ENCODE results near the gene SLC19A2. TPM values are rescaled to one million over a fixed set of nuclear protein-coding genes. Genes with fewer than 3 reads are reported as not detected.

The SLC19A2 gene
- polyA plus RNA-seq, 1 of the 3 experiments (the other 2 are of a cell fraction) = 3.4 TPM

GRCh38 chr1:169462385-169462784 is 23.4 kb downstream of the SLC19A2 start:
- no peaks in the 10 kb centered on the region for H3K79me2 ChIP-seq (ENCODE audit: insufficient read depth)
- no peak for TF ChIP-seq FOXM1 (IDR thresholded peaks at IDR 0.05; ENCODE audit: low read depth)
- TF ChIP-seq EP300 (IDR thresholded peaks at IDR 0.05; ENCODE audit: borderline replicate concordance in 1 of 2, low read depth in 1 of 2, low read length in 1 of 2) = no peak
- no peak for TF ChIP-seq ELF1 (IDR thresholded peaks at IDR 0.05)
- no peak for TF ChIP-seq IRF3 (IDR thresholded peaks at IDR 0.05; ENCODE audit: low read depth, low read length)
- TF ChIP-seq MAX (IDR thresholded peaks at IDR 0.05; ENCODE audit: low read depth) = no peak
- TF ChIP-seq NFIC (IDR thresholded peaks at IDR 0.05; ENCODE audit: borderline replicate concordance) = no peak
- TF ChIP-seq JUND (IDR thresholded peaks at IDR 0.05) = no peak
- TF ChIP-seq MEF2A (IDR thresholded peaks at IDR 0.05; ENCODE audit: borderline replicate concordance, low read depth) = no peak
- no peak for TF ChIP-seq SMC3 (IDR thresholded peaks at IDR 0.05; ENCODE audit: low read depth, low read length)
- TF ChIP-seq RAD21 (IDR thresholded peaks at IDR 0.05; ENCODE audit: low read length) = no peak
- no peak for TF ChIP-seq YY1 (IDR thresholded peaks at IDR 0.05; ENCODE audit: low read depth)
- TF ChIP-seq, protein P1, sequence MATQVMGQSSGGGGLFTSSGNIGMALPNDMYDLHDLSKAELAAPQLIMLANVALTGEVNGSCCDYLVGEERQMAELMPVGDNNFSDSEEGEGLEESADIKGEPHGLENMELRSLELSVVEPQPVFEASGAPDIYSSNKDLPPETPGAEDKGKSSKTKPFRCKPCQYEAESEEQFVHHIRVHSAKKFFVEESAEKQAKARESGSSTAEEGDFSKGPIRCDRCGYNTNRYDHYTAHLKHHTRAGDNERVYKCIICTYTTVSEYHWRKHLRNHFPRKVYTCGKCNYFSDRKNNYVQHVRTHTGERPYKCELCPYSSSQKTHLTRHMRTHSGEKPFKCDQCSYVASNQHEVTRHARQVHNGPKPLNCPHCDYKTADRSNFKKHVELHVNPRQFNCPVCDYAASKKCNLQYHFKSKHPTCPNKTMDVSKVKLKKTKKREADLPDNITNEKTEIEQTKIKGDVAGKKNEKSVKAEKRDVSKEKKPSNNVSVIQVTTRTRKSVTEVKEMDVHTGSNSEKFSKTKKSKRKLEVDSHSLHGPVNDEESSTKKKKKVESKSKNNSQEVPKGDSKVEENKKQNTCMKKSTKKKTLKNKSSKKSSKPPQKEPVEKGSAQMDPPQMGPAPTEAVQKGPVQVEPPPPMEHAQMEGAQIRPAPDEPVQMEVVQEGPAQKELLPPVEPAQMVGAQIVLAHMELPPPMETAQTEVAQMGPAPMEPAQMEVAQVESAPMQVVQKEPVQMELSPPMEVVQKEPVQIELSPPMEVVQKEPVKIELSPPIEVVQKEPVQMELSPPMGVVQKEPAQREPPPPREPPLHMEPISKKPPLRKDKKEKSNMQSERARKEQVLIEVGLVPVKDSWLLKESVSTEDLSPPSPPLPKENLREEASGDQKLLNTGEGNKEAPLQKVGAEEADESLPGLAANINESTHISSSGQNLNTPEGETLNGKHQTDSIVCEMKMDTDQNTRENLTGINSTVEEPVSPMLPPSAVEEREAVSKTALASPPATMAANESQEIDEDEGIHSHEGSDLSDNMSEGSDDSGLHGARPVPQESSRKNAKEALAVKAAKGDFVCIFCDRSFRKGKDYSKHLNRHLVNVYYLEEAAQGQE (IDR thresholded peaks at IDR 0.05; ENCODE audit: low read depth, low read length) = no peak
- TF ChIP-seq EZH2phosphoT487 (IDR thresholded peaks at IDR 0.05; ENCODE audit: borderline replicate concordance, low read depth) = no peak
- TF ChIP-seq TEAD4 (IDR thresholded peaks at IDR 0.05; ENCODE audit: borderline replicate concordance, insufficient read depth) = no peak
- TF ChIP-seq RFX5 (IDR thresholded peaks at IDR 0.05; ENCODE audit: low read length) = no peak
- TF ChIP-seq USF1 (IDR thresholded peaks at IDR 0.05; ENCODE audit: borderline replicate concordance, low read depth) = no peak
- no peak for TF ChIP-seq FOXJ3 (CRISPR knock-in tag; IDR thresholded peaks at IDR 0.05)
- no peak for TF ChIP-seq TAF1 (IDR thresholded peaks at IDR 0.05; ENCODE audit: borderline replicate concordance, low read depth, low read length)
- TF ChIP-seq ZBTB33 (IDR thresholded peaks at IDR 0.05; ENCODE audit: borderline replicate concordance, low read depth) = no peak
- peaks cover 4% of the 10 kb centered on the region for H3F3A ChIP-seq (replicated peaks; ENCODE audit: insufficient read depth)
- H3K9ac ChIP-seq = no peak overlapping the region
- peaks cover under 1% of the 10 kb centered on the region; the same call in 1 of the 2 replicates for H3K9me3 ChIP-seq
- H3K4me3 ChIP-seq (ENCODE audit: low read depth in 2 of 2, low read length in 1 of 2) = no peak overlapping the region
- H3K36me3 ChIP-seq (replicated peaks in 1 of 2; ENCODE audit: control insufficient read depth in 1 of 2, insufficient read depth in 2 of 2, low read length in 1 of 2) = peaks cover 6 to 12% of the 10 kb centered on the region in 2 experiments
- H3K27ac ChIP-seq (ENCODE audit: low read depth in 2 of 2, low read length in 1 of 2) = no peak overlapping the region
- no peak for DNase-seq
- H2AFZ ChIP-seq (ENCODE audit: low read depth) = no peak overlapping the region
- POLR2A ChIA-PET = no interaction called here
- peaks cover 0 to 2% of the 10 kb centered on the region in 2 experiments; a peak in 1 of 4 replicates for H3K4me1 ChIP-seq (ENCODE audit: control insufficient read depth in 1 of 2, insufficient read depth in 2 of 2, low read depth in 1 of 2, low read length in 1 of 2)
- H3K9me2 ChIP-seq = no peaks in the 10 kb centered on the region
- H4K20me1 ChIP-seq (ENCODE audit: insufficient read depth) = no peaks in the 10 kb centered on the region
- 93% methylated on average over 5 of the region's 5 CpGs for WGBS (ENCODE audit: low lambda C conversion rate)
- H3K4me2 ChIP-seq = no peak overlapping the region
- CTCF ChIA-PET = no interaction called here
- H3K27me3 ChIP-seq (ENCODE audit: insufficient read depth) = no peaks in the 10 kb centered on the region

Measured in SK-N-SH (cell line).